SJCRH30 (cell line): ENCODE measurements around the gene MGAT5B. TPM values are rescaled to one million over a fixed set of nuclear protein-coding genes. Genes with fewer than 3 reads are reported as not detected.

Experiments used
- DNase-seq, 2 experiments: peaks; one replicate each; pipeline ENCODE4 v3.0.0-alpha.2; 2015 to 2020
- H3K27ac ChIP-seq: fragments of 250-450 bp; sonication (Bioruptor Pico); 2 replicates; pipeline ENCODE4 v1.5.1; 2020; ENCODE audit warnings: mild to moderate bottlenecking, moderate library complexity
- H3K27me3 ChIP-seq: fragments of 250-450 bp; sonication (Bioruptor Pico); 2 replicates; pipeline ENCODE4 v1.5.1; 2020; ENCODE audit warnings: mild to moderate bottlenecking, moderate library complexity
- H3K36me3 ChIP-seq: fragments of 250-450 bp; sonication (Bioruptor Pico); 2 replicates; pipeline ENCODE4 v1.5.1; 2020; ENCODE audit warnings: mild to moderate bottlenecking, moderate library complexity
- H3K4me1 ChIP-seq: fragments of 250-450 bp; sonication (Bioruptor Pico); 2 replicates; pipeline ENCODE4 v1.5.1; 2020; ENCODE audit warnings: mild to moderate bottlenecking, moderate library complexity
- H3K4me3 ChIP-seq: fragments of 250-450 bp; sonication (Bioruptor Pico); 2 replicates; pipeline ENCODE4 v1.5.1; 2020; ENCODE audit warnings: mild to moderate bottlenecking, moderate library complexity
- H3K9me3 ChIP-seq: fragments of 250-450 bp; sonication (Bioruptor Pico); replicated peaks from 2 replicates; pipeline ENCODE4 v1.5.1; 2020; ENCODE audit warnings: mild to moderate bottlenecking, moderate library complexity
- total RNA-seq: library from RNA; depleted of rRNA; stranded (reverse); fragments of >200 nt; shearing (Covaris generic); gene quantifications from 2 replicates; pipeline ENCODE4 v1.2.3, GENCODE V29; 2014

Gene MGAT5B
- total RNA-seq, 1 experiment from 2014 or later: 1.2 TPM

GRCh38 chr17:76929148-76929547, 60.9 kb downstream of the MGAT5B start:
- no peak overlapping the region for H3K4me3 ChIP-seq
- no peak for DNase-seq
- no peak overlapping the region for H3K27ac ChIP-seq
- H3K36me3 ChIP-seq: no peaks in the 10 kb centered on the region
- no peaks in the 10 kb centered on the region for H3K4me1 ChIP-seq
- H3K9me3 ChIP-seq: no peaks in the 10 kb centered on the region
- H3K27me3 ChIP-seq: peaks cover 5% of the 10 kb centered on the region; the same call in 1 of the 2 replicates

GRCh38 chr17:76929601-76930000, 61.4 kb downstream of the MGAT5B start:
- no peak for DNase-seq
- H3K4me1 ChIP-seq: no peaks in the 10 kb centered on the region; the same call in 1 of the 2 replicates
- no peaks in the 10 kb centered on the region for H3K36me3 ChIP-seq
- H3K27me3 ChIP-seq: peaks cover 5% of the 10 kb centered on the region; the same call in 1 of the 2 replicates
- H3K27ac ChIP-seq: no peak overlapping the region
- no peak overlapping the region for H3K4me3 ChIP-seq
- no peaks in the 10 kb centered on the region for H3K9me3 ChIP-seq

GRCh38 chr17:76930107-76930506, 61.9 kb downstream of the MGAT5B start:
- no peak overlapping the region for H3K4me3 ChIP-seq
- H3K27ac ChIP-seq: no peak overlapping the region
- no peaks in the 10 kb centered on the region for H3K9me3 ChIP-seq
- DNase-seq: no peak
- peaks cover 5% of the 10 kb centered on the region for H3K4me1 ChIP-seq
- no peaks in the 10 kb centered on the region for H3K36me3 ChIP-seq
- peaks cover 5% of the 10 kb centered on the region; the same call in 1 of the 2 replicates for H3K27me3 ChIP-seq

GRCh38 chr17:76932402-76933333, 64.5 kb downstream of the MGAT5B start:
- DNase-seq: no peak
- peaks cover 5% of the 10 kb centered on the region; the same call in 1 of the 2 replicates for H3K27me3 ChIP-seq
- no peak overlapping the region for H3K4me3 ChIP-seq
- peaks cover 9% of the 10 kb centered on the region for H3K4me1 ChIP-seq
- H3K36me3 ChIP-seq: no peaks in the 10 kb centered on the region
- H3K27ac ChIP-seq: no peak overlapping the region
- no peaks in the 10 kb centered on the region for H3K9me3 ChIP-seq

- Histone ChIP-seq H3K27ac (no peak overlapping the region), H3K4me3 (no peak overlapping the region), H3K4me1 (peaks cover 9% of the 10 kb centered on the region), H3K9me3 (no peaks in the 10 kb centered on the region), H3K36me3 (no peaks in the 10 kb centered on the region), H3K27me3 (no peaks in the 10 kb centered on the region; the same call in 1 of the 2 replicates)
- DNase-seq: peak in 1 of 2 experiments; percentile 28
Measured at GRCh38 chr17:76934561-76935320, 66.5 kb downstream of the MGAT5B start.

- no peak for DNase-seq
- peaks cover 9% of the 10 kb centered on the region for H3K4me1 ChIP-seq
- H3K36me3 ChIP-seq: no peaks in the 10 kb centered on the region
- H3K27me3 ChIP-seq: no peaks in the 10 kb centered on the region; the same call in 1 of the 2 replicates
- H3K27ac ChIP-seq: no peak overlapping the region
- H3K9me3 ChIP-seq: no peaks in the 10 kb centered on the region
- no peak overlapping the region for H3K4me3 ChIP-seq
Measured at GRCh38 chr17:76935331-76935730, 67.1 kb downstream of the MGAT5B start.

GRCh38 chr17:76937238-76937637, 69.0 kb downstream of the MGAT5B start:
- no peak for DNase-seq
- no peaks in the 10 kb centered on the region for H3K9me3 ChIP-seq
- H3K27ac ChIP-seq: no peak overlapping the region

GRCh38 chr17:76938009-76938408, 69.8 kb downstream of the MGAT5B start:
- H3K9me3 ChIP-seq: no peaks in the 10 kb centered on the region
- no peak for DNase-seq
- H3K4me3 ChIP-seq: no peak overlapping the region
- H3K4me1 ChIP-seq: peaks cover 9% of the 10 kb centered on the region
- H3K27me3 ChIP-seq: peaks cover 6% of the 10 kb centered on the region; the same call in 1 of the 2 replicates
- H3K36me3 ChIP-seq: no peaks in the 10 kb centered on the region
- H3K27ac ChIP-seq: no peak overlapping the region

More at GRCh38 chr17:76937238-76937637, 69.0 kb downstream of the MGAT5B start:
- Histone ChIP-seq H3K27me3 (peaks cover 3% of the 10 kb centered on the region; the same call in 1 of the 2 replicates), H3K4me3 (no peak overlapping the region), H3K4me1 (peaks cover 9% of the 10 kb centered on the region), H3K36me3 (no peaks in the 10 kb centered on the region)

- H3K27ac ChIP-seq: no peak overlapping the region
Measured at GRCh38 chr17:76940295-76940694, 72.1 kb downstream of the MGAT5B start.

GRCh38 chr17:76940738-76941350, 72.6 kb downstream of the MGAT5B start:
- H3K4me1 ChIP-seq: no peaks in the 10 kb centered on the region
- peaks cover 18% of the 10 kb centered on the region for H3K27me3 ChIP-seq
- no peaks in the 10 kb centered on the region for H3K36me3 ChIP-seq
- H3K27ac ChIP-seq: no peak overlapping the region
- DNase-seq: peak in 1 of 2 experiments; percentile 48
- H3K9me3 ChIP-seq: no peaks in the 10 kb centered on the region
- no peak overlapping the region for H3K4me3 ChIP-seq

More at GRCh38 chr17:76940295-76940694, 72.1 kb downstream of the MGAT5B start:
- no peaks in the 10 kb centered on the region for H3K36me3 ChIP-seq
- no peak overlapping the region for H3K4me3 ChIP-seq
- peaks cover 2% of the 10 kb centered on the region for H3K4me1 ChIP-seq
- H3K27me3 ChIP-seq: peaks cover 18% of the 10 kb centered on the region
- DNase-seq: no peak
- no peaks in the 10 kb centered on the region for H3K9me3 ChIP-seq

GRCh38 chr17:76943202-76943601, 75.0 kb downstream of the MGAT5B start:
- H3K36me3 ChIP-seq: no peaks in the 10 kb centered on the region
- no peak for DNase-seq
- no peaks in the 10 kb centered on the region for H3K4me1 ChIP-seq
- H3K27ac ChIP-seq: no peak overlapping the region
- no peak overlapping the region for H3K4me3 ChIP-seq
- peaks cover 33% of the 10 kb centered on the region for H3K27me3 ChIP-seq
- H3K9me3 ChIP-seq: no peaks in the 10 kb centered on the region

- DNase-seq: no peak
- Histone ChIP-seq H3K27me3 (peaks cover 38% of the 10 kb centered on the region), H3K36me3 (no peaks in the 10 kb centered on the region), H3K9me3 (no peaks in the 10 kb centered on the region), H3K4me1 (no peaks in the 10 kb centered on the region), H3K4me3 (no peak overlapping the region), H3K27ac (no peak overlapping the region)
Measured at GRCh38 chr17:76943781-76944213, 75.6 kb downstream of the MGAT5B start.

GRCh38 chr17:76944477-76944876, 76.3 kb downstream of the MGAT5B start:
- no peak for DNase-seq
- H3K9me3 ChIP-seq: no peaks in the 10 kb centered on the region
- no peaks in the 10 kb centered on the region for H3K36me3 ChIP-seq
- peaks cover 45% of the 10 kb centered on the region for H3K27me3 ChIP-seq
- H3K4me1 ChIP-seq: no peaks in the 10 kb centered on the region
- no peak overlapping the region for H3K27ac ChIP-seq
- no peak overlapping the region for H3K4me3 ChIP-seq

GRCh38 chr17:76946111-76946771, 78.0 kb downstream of the MGAT5B start:
- Histone ChIP-seq H3K27me3 (peaks cover 56% of the 10 kb centered on the region), H3K4me3 (no peak overlapping the region), H3K36me3 (no peaks in the 10 kb centered on the region), H3K27ac (no peak overlapping the region), H3K9me3 (no peaks in the 10 kb centered on the region), H3K4me1 (no peaks in the 10 kb centered on the region)
- DNase-seq: no peak
